Neuronal stem cell (in vitro differentiated cells): ENCODE measurements around the gene CLEC2L.

Experiments used
- DNase-seq: peaks from one replicate; pipeline ENCODE4 v3.0.0-alpha.2; 2013; ENCODE audit warnings: low spot score
- H2AFZ ChIP-seq: one replicate; pipeline ENCODE4 v1.6.1; 2013; ENCODE audit warnings: mild to moderate bottlenecking, low read length, inconsistent platforms
- H2AK5ac ChIP-seq: 2 replicates; pipeline ENCODE4 v1.6.1; 2013; ENCODE audit warnings: low read depth, mild to moderate bottlenecking, inconsistent platforms, low read length, moderate library complexity, mixed read lengths
- H2BK120ac ChIP-seq: 2 replicates; pipeline ENCODE4 v1.6.1; 2013; ENCODE audit warnings: low read depth, mild to moderate bottlenecking, inconsistent platforms, low read length, moderate library complexity, mixed read lengths
- H2BK12ac ChIP-seq: one replicate; pipeline ENCODE4 v1.6.1; 2013; ENCODE audit warnings: low read length, inconsistent platforms
- H2BK15ac ChIP-seq: 2 replicates; pipeline ENCODE4 v1.6.1; 2013; ENCODE audit warnings: mild to moderate bottlenecking, low read length, inconsistent platforms, mixed read lengths
- H2BK5ac ChIP-seq: one replicate; pipeline ENCODE4 v1.6.1; 2013; ENCODE audit warnings: inconsistent platforms, mild to moderate bottlenecking, low read length, moderate library complexity
- H3K14ac ChIP-seq: one replicate; pipeline ENCODE4 v1.6.1; 2013; ENCODE audit warnings: low read length, inconsistent platforms
- H3K18ac ChIP-seq: 2 replicates; pipeline ENCODE4 v1.6.1; 2013; ENCODE audit warnings: low read length, inconsistent platforms
- H3K23ac ChIP-seq: 2 replicates; pipeline ENCODE4 v1.6.1; 2013; ENCODE audit warnings: low read depth, mild to moderate bottlenecking, mixed read lengths, low read length, inconsistent platforms; ENCODE audit not compliant: poor library complexity
- H3K27ac ChIP-seq: replicated peaks from 3 replicates; pipeline ENCODE4 v1.5.1; 2013; ENCODE audit warnings: low read length, inconsistent platforms
- H3K27me3 ChIP-seq, 3 experiments: 2 replicates each; pipeline ENCODE4 v1.6.1; 2013; ENCODE audit warnings: low read length in 3 of 3, mild to moderate bottlenecking in 2 of 3, inconsistent platforms in 1 of 3, low read depth in 1 of 3, mixed read lengths in 1 of 3, moderate library complexity in 1 of 3; ENCODE audit not compliant: control insufficient read depth in 3 of 3, insufficient read depth in 3 of 3
- H3K36me3 ChIP-seq, 2 donors: replicated peaks in 1 of 2; 2 replicates each; pipeline ENCODE4 v1.6.1; 2013; ENCODE audit warnings: low read length in 2 of 2; ENCODE audit not compliant: control insufficient read depth in 2 of 2, insufficient read depth in 2 of 2
- H3K4ac ChIP-seq: 2 replicates; pipeline ENCODE4 v1.6.1; 2013; ENCODE audit warnings: inconsistent platforms, mild to moderate bottlenecking, low read length, moderate library complexity
- H3K4me1 ChIP-seq, 2 donors: 1 replicate in 1 of 2; 2 replicates in 1 of 2; pipeline ENCODE4 v1.6.1; 2013; ENCODE audit warnings: low read length in 2 of 2, low read depth in 1 of 2; ENCODE audit not compliant: control insufficient read depth in 2 of 2, insufficient read depth in 1 of 2
- H3K4me2 ChIP-seq: one replicate; pipeline ENCODE4 v1.6.1; 2013; ENCODE audit warnings: mild to moderate bottlenecking, low read length, inconsistent platforms; ENCODE audit not compliant: insufficient read depth, poor library complexity, severe bottlenecking
- H3K4me3 ChIP-seq, 2 donors: 2 replicates each; pipeline ENCODE4 v1.5.1; 2013; ENCODE audit warnings: low read length in 2 of 2, mild to moderate bottlenecking in 2 of 2, inconsistent platforms in 1 of 2, moderate library complexity in 1 of 2
- H3K79me1 ChIP-seq: one replicate; pipeline ENCODE4 v1.6.1; 2013; ENCODE audit warnings: low read depth, mild to moderate bottlenecking, inconsistent platforms, low read length, moderate library complexity
- H3K9ac ChIP-seq: one replicate; pipeline ENCODE4 v1.6.1; 2013; ENCODE audit warnings: mild to moderate bottlenecking, low read depth, low read length, inconsistent platforms; ENCODE audit not compliant: poor library complexity
- H3K9me3 ChIP-seq, 2 donors: replicated peaks in 1 of 2; 2 replicates each; pipeline versions ENCODE3 to v1.6.1; 2013; ENCODE audit warnings: low read length in 2 of 2, mild to moderate bottlenecking in 2 of 2, inconsistent platforms in 1 of 2, low read depth in 1 of 2, mixed read lengths in 1 of 2, moderate library complexity in 1 of 2; ENCODE audit not compliant: control insufficient read depth in 2 of 2, insufficient read depth in 1 of 2
- H4K8ac ChIP-seq: one replicate; pipeline ENCODE4 v1.6.1; 2013; ENCODE audit warnings: low read depth, mild to moderate bottlenecking, inconsistent platforms, low read length, moderate library complexity
- H4K91ac ChIP-seq: one replicate; pipeline ENCODE4 v1.6.1; 2013; ENCODE audit warnings: low read length, low read depth, mild to moderate bottlenecking, inconsistent platforms; ENCODE audit not compliant: poor library complexity
- WGBS, 2 donors: extraction: QIAGEN DNeasy Blood & Tissue Kit; methylation state at CpG; one replicate each; pipeline ENCODE4 v1.1.7; 2013; ENCODE audit warnings: missing lambda C conversion rate in 2 of 2, mixed read lengths in 1 of 2; ENCODE audit not compliant: insufficient read length in 2 of 2, insufficient replicate concordance in 1 of 2; ENCODE audit errors: extremely low coverage in 2 of 2; 5-methylcytosine and 5-hydroxymethylcytosine counted together

Gene CLEC2L

DNA sequence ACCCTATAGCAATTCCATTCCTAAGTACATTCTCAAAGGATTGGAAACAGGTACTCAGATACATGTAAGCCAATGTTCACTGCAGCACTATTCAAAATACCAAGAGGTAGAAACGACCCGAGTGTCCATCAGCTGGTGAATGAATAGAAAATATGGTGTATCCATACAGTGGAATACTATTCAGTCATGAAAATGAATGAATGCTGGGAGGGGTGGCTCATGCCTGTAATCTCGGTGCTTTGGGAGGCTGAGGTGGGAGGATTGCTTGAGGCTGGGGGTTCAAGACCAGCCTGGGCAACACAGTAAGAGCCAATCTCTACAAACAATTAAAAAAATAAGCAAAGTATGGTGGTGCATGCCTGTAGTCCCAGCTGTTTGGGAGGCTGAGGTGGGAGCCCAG, 62.8 kb downstream of the CLEC2L start:
- H3K9ac ChIP-seq = no peak overlapping the region
- no peak for DNase-seq
- no peak overlapping the region for H2BK12ac ChIP-seq
- no peak overlapping the region for H4K8ac ChIP-seq
- H3K79me1 ChIP-seq = no peaks in the 10 kb centered on the region
- no peaks in the 10 kb centered on the region for H3K9me3 ChIP-seq
- H3K27ac ChIP-seq = no peak overlapping the region
- no peak overlapping the region for H3K23ac ChIP-seq
- no peak overlapping the region for H3K18ac ChIP-seq
- no peak overlapping the region for H2BK120ac ChIP-seq
- no peak overlapping the region for H3K14ac ChIP-seq
- no peak overlapping the region for H3K4me2 ChIP-seq
- H3K4me3 ChIP-seq = no peak overlapping the region
- no CpG with 5 or more reads among the region's 3 CpGs for WGBS, 2 donors
- no peaks in the 10 kb centered on the region for H3K27me3 ChIP-seq
- peaks cover 16 to 92% of the 10 kb centered on the region in 2 donors for H3K36me3 ChIP-seq
- no peak overlapping the region for H2AK5ac ChIP-seq
- no peak overlapping the region for H3K4ac ChIP-seq
- no peak overlapping the region for H2BK5ac ChIP-seq
- H4K91ac ChIP-seq = no peak overlapping the region
- H2BK15ac ChIP-seq = no peak overlapping the region
- no peak overlapping the region for H2AFZ ChIP-seq
- H3K4me1 ChIP-seq = peaks cover 0 to 7% of the 10 kb centered on the region in 2 donors

DNA sequence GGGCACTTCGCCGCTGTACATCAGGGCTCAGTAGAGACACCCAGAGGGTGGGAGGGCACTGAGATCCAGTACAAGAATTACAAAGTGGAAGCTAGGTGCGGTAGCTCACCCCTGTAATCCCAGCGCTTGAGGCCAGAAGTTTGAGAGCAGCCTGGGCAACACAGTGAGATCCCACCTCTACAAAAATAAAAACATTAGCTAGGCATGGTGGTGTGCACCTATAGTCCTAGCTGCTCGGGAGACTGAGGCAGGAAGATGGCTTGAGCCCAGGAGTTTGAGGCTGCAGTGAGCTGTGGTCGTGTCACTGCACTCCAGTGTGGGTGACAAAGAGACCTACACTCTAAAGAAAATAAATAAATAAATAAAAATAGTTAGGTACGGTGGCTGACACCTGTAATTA, 64.0 kb downstream of the CLEC2L start:
- Histone ChIP-seq H3K23ac (no peak overlapping the region), H3K14ac (no peak overlapping the region), H3K27me3 (no peaks in the 10 kb centered on the region), H2AK5ac (no peak overlapping the region), H3K27ac (no peak overlapping the region), H2AFZ (no peak overlapping the region), H4K8ac (no peak overlapping the region), H3K79me1 (no peaks in the 10 kb centered on the region), H2BK12ac (no peak overlapping the region), H2BK120ac (no peak overlapping the region), H3K4me2 (no peak overlapping the region), H3K4ac (no peak overlapping the region), H2BK5ac (no peak overlapping the region), H3K4me1 (peaks cover 0 to 7% of the 10 kb centered on the region in 2 donors), H3K18ac (no peak overlapping the region), H4K91ac (no peak overlapping the region), H3K4me3 (no peak overlapping the region), H2BK15ac (no peak overlapping the region), H3K9ac (no peak overlapping the region), H3K36me3 (peaks cover 9 to 92% of the 10 kb centered on the region in 2 donors), H3K9me3 (no peaks in the 10 kb centered on the region)
- DNase-seq = no peak
- WGBS, 2 donors = no CpG with 5 or more reads among the region's 7 CpGs

- no peak overlapping the region for H4K8ac ChIP-seq
- H2AK5ac ChIP-seq = no peak overlapping the region
- H3K4me1 ChIP-seq = peaks cover 0 to 6% of the 10 kb centered on the region in 2 donors
- no peak overlapping the region for H4K91ac ChIP-seq
- no peak for DNase-seq
- H3K27ac ChIP-seq = no peak overlapping the region
- no peak overlapping the region for H2AFZ ChIP-seq
- no peak overlapping the region for H2BK120ac ChIP-seq
- peaks cover 13 to 92% of the 10 kb centered on the region in 2 donors for H3K36me3 ChIP-seq
- no peak overlapping the region for H3K4ac ChIP-seq
- no peaks in the 10 kb centered on the region for H3K79me1 ChIP-seq
- H3K18ac ChIP-seq = no peak overlapping the region
- H3K27me3 ChIP-seq = no peaks in the 10 kb centered on the region
- no peak overlapping the region for H3K14ac ChIP-seq
- WGBS, 2 donors = no CpG with 5 or more reads among the region's 7 CpGs
- no peak overlapping the region for H3K9ac ChIP-seq
- peak overlapping the region; percentile 40 for H2BK5ac ChIP-seq
- H3K4me3 ChIP-seq = no peak overlapping the region
- H2BK15ac ChIP-seq = no peak overlapping the region
- H3K9me3 ChIP-seq = no peaks in the 10 kb centered on the region
- H3K23ac ChIP-seq = no peak overlapping the region
- no peak overlapping the region for H3K4me2 ChIP-seq
- peak overlapping the region; percentile 34 for H2BK12ac ChIP-seq
Observed at GRCh38 chr7:139588632-139589031, 65.1 kb downstream of the CLEC2L start.

DNA sequence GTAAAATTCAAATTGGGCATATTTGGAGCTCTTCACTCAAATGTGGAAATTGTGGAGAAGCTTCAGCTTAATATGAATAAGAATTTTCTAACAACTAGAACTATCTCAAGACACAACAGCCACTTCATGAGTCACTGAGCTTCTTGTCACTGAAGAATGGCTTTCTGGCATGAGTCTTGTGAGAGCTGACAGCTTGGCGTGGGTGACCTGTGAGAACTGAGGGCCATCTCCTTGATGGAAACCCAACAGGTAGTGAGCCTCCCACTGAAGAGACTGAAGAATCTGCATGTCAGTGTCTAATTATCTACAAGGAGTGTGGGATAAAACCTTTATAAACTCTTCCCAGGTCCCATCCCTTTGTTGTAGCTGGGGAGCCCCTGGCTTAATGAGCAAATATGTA, 66.0 kb downstream of the CLEC2L start:
- Histone ChIP-seq H3K4me1 (peaks cover 0 to 3% of the 10 kb centered on the region in 2 donors), H2BK120ac (no peak overlapping the region), H2AFZ (no peak overlapping the region), H4K91ac (no peak overlapping the region), H3K18ac (no peak overlapping the region), H2BK15ac (no peak overlapping the region), H3K9me3 (no peaks in the 10 kb centered on the region), H2BK12ac (no peak overlapping the region), H3K4me3 (no peak overlapping the region), H2BK5ac (no peak overlapping the region), H3K27ac (no peak overlapping the region), H2AK5ac (no peak overlapping the region), H3K36me3 (peaks cover 15 to 92% of the 10 kb centered on the region in 2 donors), H3K4ac (no peak overlapping the region), H3K4me2 (no peak overlapping the region), H3K79me1 (no peaks in the 10 kb centered on the region), H3K23ac (no peak overlapping the region), H3K27me3 (no peaks in the 10 kb centered on the region), H3K14ac (no peak overlapping the region), H4K8ac (no peak overlapping the region), H3K9ac (no peak overlapping the region)
- WGBS, 2 donors = no CpG with 5 or more reads among the region's 1 CpG
- no peak for DNase-seq
